Activated naive CD4-positive, alpha-beta T cell treated with anti-CD3 and anti-CD28 coated beads, Interleukin-2, amount 10 ng/mL, durations not matched to agents 7 days and 5 days (primary cell): ENCODE data around the gene C2orf68.
"Not testable (repeated sequence)": the region's sequence is repeated elsewhere in the genome, so short reads cannot be mapped to it uniquely, and the experiment has no call there.

Experiments used
- CTCF ChIA-PET: fragments of 350-600 bp; sonication (Branson Sonifier 250); formaldehyde crosslinking; loops from one replicate; lab custom pipeline; 2021; ENCODE audit warnings: antibody characterized with exemption; lab: Charles Lee
- DNase-seq: peaks from one replicate; pipeline ENCODE4 v3.0.0-alpha.2; 2020
- H3K27ac Mint-ChIP-seq: one replicate; pipeline ENCODE4 v1.8.0; 2021; ENCODE audit warnings: mild to moderate bottlenecking, moderate library complexity, mixed read lengths
- H3K27me3 Mint-ChIP-seq: one replicate; pipeline ENCODE4 v1.8.0; 2021; ENCODE audit warnings: mild to moderate bottlenecking, mixed read lengths
- H3K36me3 Mint-ChIP-seq: one replicate; pipeline ENCODE4 v1.8.0; 2021; ENCODE audit warnings: mixed read lengths
- H3K4me1 Mint-ChIP-seq: one replicate; pipeline ENCODE4 v1.8.0; 2021; ENCODE audit warnings: mixed read lengths
- H3K4me3 Mint-ChIP-seq: one replicate; pipeline ENCODE4 v1.8.0; 2021; ENCODE audit warnings: mild to moderate bottlenecking, moderate library complexity, mixed read lengths
- H3K9me3 Mint-ChIP-seq: one replicate; pipeline ENCODE4 v1.8.0; 2021; ENCODE audit warnings: mixed read lengths

Gene C2orf68

GRCh38 chr2:85578243-85579180, 33.4 kb downstream of the C2orf68 start:
- DNase-seq, result peak; percentile 45
- CTCF ChIA-PET, result interaction anchor here (1.1 to 1.6 kb wide), 3 partner anchors 16 to 158 kb away, joined by 3 to 7 read pairs (median 3); no protein-coding TSS in a partner anchor
- Mint-ChIP-seq H3K9me3 (no peaks in the 10 kb centered on the region), H3K4me3 (peak overlapping the region; percentile 95), H3K27ac (peak overlapping the region; percentile 86), H3K27me3 (peaks cover 19% of the 10 kb centered on the region), H3K4me1 (peaks cover 50% of the 10 kb centered on the region), H3K36me3 (peaks cover 28% of the 10 kb centered on the region)

GRCh38 chr2:85577386-85578242, 34.3 kb downstream of the C2orf68 start, which contains the start of gene VAMP8:
Gene VAMP8 (plus strand): TSS chr2:85577586. CDS start chr2:85577647, 61 bp downstream.
- peak within 1 kb of the TSS; percentile 86 for H3K27ac Mint-ChIP-seq
- H3K36me3 Mint-ChIP-seq, result peaks cover 22% of the 10 kb centered on the region
- peak; percentile 80 for DNase-seq
- H3K9me3 Mint-ChIP-seq, result no peaks in the 10 kb centered on the region
- peaks cover 27% of the 10 kb centered on the region for H3K27me3 Mint-ChIP-seq
- H3K4me3 Mint-ChIP-seq, result peak within 1 kb of the TSS; percentile 95
- CTCF ChIA-PET, result interaction anchor here (0.6 to 1.6 kb wide), 3 partner anchors 16 to 157 kb away, joined by 3 to 7 read pairs (median 3); no protein-coding TSS in a partner anchor
- peaks cover 42% of the 10 kb centered on the region for H3K4me1 Mint-ChIP-seq

GRCh38 chr2:85577063-85577385, 34.8 kb downstream of the C2orf68 start:
- no peak for DNase-seq
- Mint-ChIP-seq H3K9me3 (no peaks in the 10 kb centered on the region), H3K4me3 (peak overlapping the region; percentile 95), H3K4me1 (peaks cover 40% of the 10 kb centered on the region), H3K36me3 (peaks cover 19% of the 10 kb centered on the region), H3K27me3 (peaks cover 33% of the 10 kb centered on the region), H3K27ac (peak overlapping the region; percentile 86)
- CTCF ChIA-PET, result interaction anchor here (0.6 to 1.6 kb wide), 3 partner anchors 15 to 156 kb away, joined by 3 to 7 read pairs (median 3); no protein-coding TSS in a partner anchor

- peaks cover 12% of the 10 kb centered on the region for H3K36me3 Mint-ChIP-seq
- no peaks in the 10 kb centered on the region for H3K9me3 Mint-ChIP-seq
- CTCF ChIA-PET, result interaction anchor here (1.3 kb wide), 1 partner anchor 20 kb away, joined by 4 read pairs; the partner anchor contains the start of gene RNF181
- DNase-seq, result no peak
- no peak overlapping the region for H3K27ac Mint-ChIP-seq
- no peak overlapping the region for H3K4me3 Mint-ChIP-seq
- peaks cover 33% of the 10 kb centered on the region for H3K4me1 Mint-ChIP-seq
- peaks cover 46% of the 10 kb centered on the region for H3K27me3 Mint-ChIP-seq
Measured at GRCh38 chr2:85575739-85576138, 36.1 kb downstream of the C2orf68 start.

- no peak overlapping the region for H3K4me3 Mint-ChIP-seq
- DNase-seq, result no peak
- H3K36me3 Mint-ChIP-seq, result peaks cover 1% of the 10 kb centered on the region
- H3K27ac Mint-ChIP-seq, result no peak overlapping the region
- peaks cover 38% of the 10 kb centered on the region for H3K27me3 Mint-ChIP-seq
- no peaks in the 10 kb centered on the region for H3K9me3 Mint-ChIP-seq
- CTCF ChIA-PET, result no interaction called here
- H3K4me1 Mint-ChIP-seq, result peaks cover 17% of the 10 kb centered on the region
Measured at GRCh38 chr2:85566265-85566664, 45.6 kb downstream of the C2orf68 start.

GRCh38 chr2:85564144-85564563, 47.7 kb downstream of the C2orf68 start:
- Mint-ChIP-seq H3K4me3 (no peak overlapping the region), H3K27me3 (peaks cover 17% of the 10 kb centered on the region), H3K27ac (no peak overlapping the region), H3K4me1 (peaks cover 36% of the 10 kb centered on the region), H3K9me3 (no peaks in the 10 kb centered on the region), H3K36me3 (peaks cover 1% of the 10 kb centered on the region)
- DNase-seq, result no peak
- CTCF ChIA-PET, result no interaction called here

- H3K9me3 Mint-ChIP-seq, result no peaks in the 10 kb centered on the region
- H3K36me3 Mint-ChIP-seq, result peaks cover 4% of the 10 kb centered on the region
- DNase-seq, result peak; percentile 97
- H3K27ac Mint-ChIP-seq, result peak within 1 kb of the TSS; percentile 97
- CTCF ChIA-PET, result interaction anchor here (0.7 to 3.9 kb wide), 4 partner anchors 11 to 141 kb away, joined by 3 to 33 read pairs (median 5); partner anchors contain the start of gene VAMP8
- H3K27me3 Mint-ChIP-seq, result peaks cover 9% of the 10 kb centered on the region
- peaks cover 40% of the 10 kb centered on the region for H3K4me1 Mint-ChIP-seq
- H3K4me3 Mint-ChIP-seq, result peak within 1 kb of the TSS; percentile 98
Measured at GRCh38 chr2:85561280-85562212, 50.3 kb downstream of the C2orf68 start, which contains the start of gene GGCX. Gene GGCX (minus strand): TSS chr2:85561493. CDS start chr2:85561428, 65 bp downstream.

- no peak for DNase-seq
- peaks cover 40% of the 10 kb centered on the region for H3K4me1 Mint-ChIP-seq
Measured at GRCh38 chr2:85560812-85561279, 51.0 kb downstream of the C2orf68 start.

GRCh38 chr2:85560403-85560726, 51.5 kb downstream of the C2orf68 start:
- Mint-ChIP-seq H3K4me3 (peak overlapping the region; percentile 98), H3K4me1 (peaks cover 40% of the 10 kb centered on the region)
- DNase-seq, H3K9me3 Mint-ChIP-seq, H3K27me3 Mint-ChIP-seq, H3K27ac Mint-ChIP-seq, H3K36me3 Mint-ChIP-seq: not testable (repeated sequence)
- CTCF ChIA-PET, result interaction anchor here (0.6 to 3.9 kb wide), 4 partner anchors 10 to 140 kb away, joined by 3 to 33 read pairs (median 5); no protein-coding TSS in a partner anchor

More at GRCh38 chr2:85560812-85561279, 51.0 kb downstream of the C2orf68 start:
- H3K4me3 Mint-ChIP-seq, result peak overlapping the region; percentile 98
- H3K9me3 Mint-ChIP-seq, result no peaks in the 10 kb centered on the region
- peak overlapping the region; percentile 97 for H3K27ac Mint-ChIP-seq
- H3K36me3 Mint-ChIP-seq, result peaks cover 6% of the 10 kb centered on the region
- CTCF ChIA-PET, result interaction anchor here (0.6 to 3.9 kb wide), 4 partner anchors 11 to 140 kb away, joined by 3 to 33 read pairs (median 5); no protein-coding TSS in a partner anchor
- H3K27me3 Mint-ChIP-seq, result peaks cover 9% of the 10 kb centered on the region

- no peak overlapping the region for H3K27ac Mint-ChIP-seq
- H3K36me3 Mint-ChIP-seq, result peaks cover 17% of the 10 kb centered on the region
- H3K27me3 Mint-ChIP-seq, result peaks cover 5% of the 10 kb centered on the region
- no peak overlapping the region for H3K4me3 Mint-ChIP-seq
- H3K4me1 Mint-ChIP-seq, result peaks cover 33% of the 10 kb centered on the region
- no peak for DNase-seq
- no peaks in the 10 kb centered on the region for H3K9me3 Mint-ChIP-seq
- CTCF ChIA-PET, result interaction anchor here (1.1 to 3.9 kb wide), 2 partner anchors 8 to 192 kb away, joined by 3 to 33 read pairs; no protein-coding TSS in a partner anchor
Measured at GRCh38 chr2:85558160-85558559, 53.7 kb downstream of the C2orf68 start.

GRCh38 chr2:85557130-85557529, 54.7 kb downstream of the C2orf68 start:
- Mint-ChIP-seq H3K27me3 (peaks cover 5% of the 10 kb centered on the region), H3K4me1 (peaks cover 32% of the 10 kb centered on the region), H3K27ac (no peak overlapping the region), H3K4me3 (no peak overlapping the region), H3K36me3 (peaks cover 22% of the 10 kb centered on the region), H3K9me3 (no peaks in the 10 kb centered on the region)
- DNase-seq, result no peak
- CTCF ChIA-PET, result interaction anchor here (1.1 to 10.1 kb wide), 4 partner anchors 14 to 257 kb away, joined by 3 to 197 read pairs (median 4); partner anchors contain the start of gene SH2D6
